UCSD-AML1 (cell line): ENCODE data around the gene TMEM164.

Experiments
- DNase-seq: peaks from one replicate; lab custom pipeline; 2025; ENCODE audit not compliant: unreplicated experiment; lab: John Stamatoyannopoulos, UW

Gene TMEM164

DNA sequence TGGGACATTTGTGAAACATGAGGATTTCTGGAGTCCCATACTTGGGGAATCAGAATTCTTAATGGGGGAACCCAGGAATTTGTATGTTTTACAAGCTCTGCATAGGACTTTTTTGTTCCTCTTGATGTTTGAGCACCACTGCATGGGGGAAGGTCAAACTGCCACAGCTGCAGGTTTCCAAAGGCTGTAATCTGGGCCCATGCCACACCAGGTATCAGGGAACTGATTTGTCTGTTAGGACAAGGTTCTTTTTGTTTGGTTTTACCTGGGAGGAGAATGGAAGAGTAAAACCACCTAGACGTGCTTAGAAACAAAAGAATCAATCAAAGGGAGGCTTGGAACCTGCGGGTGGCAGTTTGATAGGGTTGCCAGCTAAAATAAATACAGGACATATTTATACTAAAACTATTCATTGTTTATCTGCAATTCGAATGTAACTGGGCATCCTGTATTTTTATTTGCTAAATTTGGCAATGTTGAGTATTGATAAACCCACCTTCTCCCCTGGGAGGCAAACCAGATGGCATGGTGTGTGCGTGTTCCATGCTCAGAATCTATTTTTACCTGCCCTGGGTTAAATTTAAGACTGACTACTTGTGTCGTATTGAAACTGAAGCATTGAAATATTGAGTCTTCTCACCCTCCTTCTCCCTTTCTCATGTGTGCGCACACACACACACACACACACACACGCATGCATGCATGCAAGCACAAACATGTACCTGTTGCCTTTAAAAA, 63.7 kb downstream of the TMEM164 start:
- no peak for DNase-seq

- no peak for DNase-seq
These were observed 68.1 kb downstream of the TMEM164 start for GRCh38 chrX:110070970-110071369.

- DNase-seq: no peak
These were observed 78.4 kb downstream of the TMEM164 start for GRCh38 chrX:110081320-110081719.

GRCh38 chrX:110081740-110082139, 78.8 kb downstream of the TMEM164 start:
- no peak for DNase-seq

DNA sequence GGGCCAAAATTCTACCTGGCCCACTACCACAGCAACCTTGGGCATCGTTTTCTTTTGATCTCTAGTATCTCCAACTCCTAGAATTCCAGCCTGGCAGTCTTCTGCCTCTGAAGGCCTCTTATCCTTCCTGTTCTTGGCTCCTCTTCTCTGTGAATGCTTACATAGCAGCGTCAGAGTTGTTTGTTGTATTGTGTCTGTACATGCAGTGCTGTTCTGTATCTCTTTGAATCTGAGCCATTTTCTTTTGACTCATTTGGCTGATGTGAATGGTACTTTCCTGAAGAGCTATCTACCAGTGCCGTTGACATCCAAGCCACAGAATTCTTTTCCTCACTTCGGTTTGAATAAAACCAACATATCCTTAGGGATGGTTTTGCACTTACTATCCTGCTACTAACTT, 79.2 kb downstream of the TMEM164 start:
- no peak for DNase-seq

- no peak for DNase-seq
These were observed 83.4 kb downstream of the TMEM164 start for GRCh38 chrX:110086162-110086915.

- no peak for DNase-seq
These were observed 84.1 kb downstream of the TMEM164 start for GRCh38 chrX:110086916-110087484.

DNA sequence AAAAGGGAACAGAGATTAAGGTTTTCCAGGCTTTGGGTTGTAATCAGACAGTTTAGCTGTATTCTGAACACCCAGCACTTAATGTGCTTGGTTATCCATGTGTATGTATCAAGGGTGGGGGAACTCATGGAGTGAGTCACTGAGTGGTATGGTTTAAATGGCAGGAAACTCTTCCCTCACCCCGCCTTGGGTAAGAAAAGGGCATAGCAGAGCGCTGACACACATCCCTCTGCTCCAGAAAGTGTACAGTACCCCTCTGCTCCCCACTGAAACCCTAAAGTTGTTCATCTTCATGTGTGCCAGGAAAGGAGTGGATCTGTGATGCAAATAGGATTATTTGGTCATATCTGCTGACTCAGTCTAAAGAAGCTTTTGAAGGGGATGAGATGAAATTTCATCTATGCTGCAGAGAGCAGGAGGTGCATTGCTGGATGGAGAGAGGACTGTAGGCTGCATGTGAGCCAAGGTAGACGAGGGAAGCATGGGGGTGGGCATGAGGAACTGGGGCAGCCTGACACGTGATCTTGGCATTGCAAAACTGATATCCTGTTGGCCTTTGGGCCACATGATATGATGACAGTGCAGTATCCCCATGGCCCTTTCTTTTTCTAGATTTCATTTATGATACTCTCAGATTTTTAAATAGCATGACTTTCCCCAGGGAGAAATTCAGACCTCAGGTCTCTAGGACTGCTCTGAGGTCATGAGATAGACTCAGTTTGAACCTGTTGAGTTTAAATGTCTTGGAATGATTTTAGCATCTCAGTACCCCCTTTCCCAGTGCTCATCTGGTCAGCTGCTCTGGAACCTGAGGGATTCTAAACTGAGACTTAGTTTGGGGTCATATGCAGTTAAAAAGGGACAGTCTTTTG, 84.8 kb downstream of the TMEM164 start:
- peak; percentile 16 for DNase-seq

DNA sequence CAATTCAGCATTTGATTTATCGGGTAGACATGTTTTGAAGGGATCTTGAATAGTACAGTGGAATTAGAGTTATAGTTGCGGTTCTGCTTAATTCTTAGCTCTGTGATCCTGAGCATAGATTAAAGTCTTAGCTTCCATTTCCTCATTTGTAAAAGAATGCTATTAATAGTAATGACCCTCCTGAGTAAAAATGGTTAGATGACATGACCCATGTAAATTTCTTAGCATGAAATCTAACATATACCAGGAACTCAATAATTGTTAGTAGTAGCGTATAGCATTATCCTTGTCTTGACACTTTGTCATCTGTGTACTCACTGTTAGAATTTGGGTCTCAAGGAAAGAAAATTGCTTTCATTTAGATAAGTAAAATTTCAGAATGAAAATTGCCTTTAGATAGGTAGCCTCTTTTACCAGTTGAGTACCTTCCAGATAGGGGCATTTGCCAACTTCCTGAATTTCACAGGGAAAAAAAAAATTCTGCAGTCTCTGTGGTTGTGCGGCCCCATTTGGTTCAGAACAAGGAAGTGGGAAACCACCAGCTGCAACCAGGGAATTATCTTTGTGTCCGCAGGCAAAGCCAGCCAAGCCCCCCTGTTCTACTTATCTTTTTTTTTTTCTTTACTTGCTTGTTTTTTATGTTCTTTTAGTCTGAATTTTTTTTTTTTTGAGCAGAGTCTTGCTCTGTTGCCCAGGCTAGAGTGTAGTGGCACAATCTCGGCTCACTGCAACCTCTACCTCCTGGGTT, 86.9 kb downstream of the TMEM164 start:
- peak; percentile 60 for DNase-seq

DNA sequence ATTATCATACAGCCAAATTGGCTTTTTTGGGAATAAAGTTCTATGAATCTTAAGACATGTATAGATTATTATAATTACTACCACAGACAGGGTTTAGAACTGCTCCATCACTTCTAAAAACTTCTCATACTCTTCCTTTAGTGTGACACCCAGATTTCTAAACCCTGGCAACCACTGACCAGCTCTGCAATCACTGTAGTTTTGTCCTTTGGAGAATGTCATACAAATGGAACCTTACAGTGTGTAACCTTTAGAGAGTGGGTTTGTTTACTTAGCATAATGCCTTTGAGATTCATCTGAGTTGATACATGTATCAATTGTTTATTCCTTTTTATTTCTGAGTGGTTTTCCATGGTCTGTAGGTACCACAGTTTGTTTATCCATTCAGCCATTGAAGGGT, 95.0 kb downstream of the TMEM164 start:
- DNase-seq: no peak

DNA sequence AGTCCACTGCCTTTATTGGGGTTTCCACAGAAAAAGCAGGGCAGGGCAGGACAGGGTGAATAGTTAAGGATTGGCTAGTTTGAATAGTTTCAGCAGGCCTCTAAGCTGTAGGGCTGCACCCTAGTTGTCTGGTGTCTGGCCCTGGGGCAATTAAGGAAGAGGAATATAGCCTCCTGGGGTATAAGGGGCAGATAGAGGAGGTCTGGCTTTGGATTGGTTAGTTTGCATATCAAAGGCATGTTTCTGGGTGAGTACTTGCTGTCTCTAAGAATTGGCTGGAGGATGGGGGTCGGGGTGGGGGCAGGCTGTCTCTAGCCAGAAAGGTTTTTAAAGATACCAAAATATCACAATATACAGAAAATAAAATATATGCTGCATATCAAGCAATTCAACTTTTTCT, 100.4 kb downstream of the TMEM164 start:
- DNase-seq: no peak

GRCh38 chrX:110104078-110104477, 101.2 kb downstream of the TMEM164 start:
- no peak for DNase-seq

DNA sequence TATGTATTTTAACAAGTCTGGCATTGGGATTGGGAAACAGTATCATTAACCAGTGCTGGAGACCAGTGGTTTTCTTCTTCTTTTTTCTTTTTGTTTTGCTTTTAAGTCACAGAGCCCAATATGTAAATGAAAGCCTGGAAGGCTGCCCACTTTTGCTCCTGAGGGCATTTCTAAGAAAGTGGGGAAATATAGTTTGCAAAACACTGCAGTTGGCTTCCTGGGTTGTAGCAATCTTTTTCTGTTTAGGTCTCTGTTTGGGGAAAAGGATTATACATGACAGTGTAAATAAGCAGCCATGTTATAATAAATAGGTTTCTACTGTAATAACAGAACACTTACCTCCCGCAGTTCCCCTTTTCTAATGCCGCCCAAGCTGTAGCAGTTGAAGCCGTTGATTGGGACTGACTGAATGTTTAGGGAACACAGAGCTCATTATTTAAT, 105.5 kb downstream of the TMEM164 start:
- no peak for DNase-seq

GRCh38 chrX:110114260-110114776, 111.4 kb downstream of the TMEM164 start:
- no peak for DNase-seq

DNA sequence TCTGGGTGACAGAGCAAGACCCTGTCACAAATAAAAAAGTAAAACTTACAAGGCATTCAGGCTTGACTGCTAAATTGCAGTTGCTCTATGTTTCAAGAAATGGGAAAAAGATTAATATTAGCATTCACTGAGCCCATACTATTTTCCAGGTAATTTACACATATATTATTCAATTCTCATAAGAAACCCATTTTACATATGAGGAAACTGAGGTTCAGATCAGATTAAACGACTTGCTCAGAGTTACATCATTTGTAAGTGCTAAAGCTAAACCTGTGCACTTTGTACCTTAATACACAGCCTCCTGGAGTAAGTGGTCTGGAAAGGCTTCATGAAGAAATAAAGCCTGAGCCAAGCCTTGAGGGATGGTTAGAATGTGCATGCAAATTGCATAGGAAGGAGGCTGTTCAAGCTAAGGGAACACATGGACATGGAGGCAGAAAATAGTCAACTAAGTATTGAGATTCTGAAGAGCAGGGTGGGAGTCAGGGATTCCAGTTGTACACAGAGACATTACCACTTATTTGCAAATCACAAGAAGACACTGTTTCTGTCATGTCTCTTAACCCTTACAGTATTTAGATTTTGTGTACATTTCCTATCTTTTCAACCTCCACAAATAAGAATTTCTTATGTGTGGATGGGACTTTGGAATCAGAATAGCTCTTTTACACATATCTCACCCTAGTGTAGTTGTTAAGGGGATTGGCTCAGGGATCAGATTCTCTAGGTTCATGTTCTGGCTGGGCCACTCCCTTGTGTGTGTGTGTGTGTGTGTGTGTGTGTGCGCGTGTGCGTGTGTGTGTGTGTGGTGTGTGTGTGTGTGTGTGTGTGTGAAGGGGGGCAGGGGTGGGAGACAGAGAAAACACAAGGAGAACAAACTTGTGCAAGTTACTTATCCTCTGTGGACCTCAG, 113.4 kb downstream of the TMEM164 start:
- DNase-seq: no peak

DNA sequence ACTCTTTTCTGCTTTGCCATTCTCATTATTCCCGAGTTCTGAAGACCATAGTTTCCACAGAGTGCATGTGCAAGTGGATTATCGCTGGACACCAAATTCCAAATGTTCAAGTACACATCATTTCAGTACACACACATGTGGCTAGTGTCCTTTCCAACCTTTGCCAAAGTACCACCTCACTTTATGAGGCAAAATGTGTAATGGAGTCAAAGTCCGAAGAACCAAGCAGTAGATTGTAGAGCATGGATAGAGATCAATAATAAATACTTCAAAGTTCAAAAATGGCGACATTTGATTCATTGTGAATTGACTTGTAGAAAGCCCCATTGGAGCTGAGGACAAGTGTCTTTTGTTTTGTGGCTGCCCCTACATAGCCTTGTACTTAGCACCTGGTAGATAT, 115.6 kb downstream of the TMEM164 start:
- DNase-seq: no peak

DNA sequence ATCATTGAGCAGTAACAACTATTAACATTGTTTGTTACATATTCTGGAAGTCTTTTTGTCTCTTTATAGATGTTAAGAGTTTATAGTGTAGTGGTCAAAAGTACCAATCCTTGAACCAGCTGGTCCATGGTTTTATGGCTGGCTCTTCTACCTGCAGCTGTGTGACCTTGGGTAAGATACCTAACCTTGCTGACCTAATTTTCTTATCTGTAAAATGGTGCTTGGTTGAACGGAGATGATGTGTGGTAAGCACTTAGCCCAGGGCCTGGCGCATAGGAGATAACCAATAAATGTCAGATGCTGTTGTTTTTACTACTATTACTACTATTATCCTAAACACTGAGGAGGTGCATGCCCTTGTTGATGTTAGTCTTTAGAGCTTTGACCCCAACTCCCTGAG, 116.6 kb downstream of the TMEM164 start:
- no peak for DNase-seq

DNA sequence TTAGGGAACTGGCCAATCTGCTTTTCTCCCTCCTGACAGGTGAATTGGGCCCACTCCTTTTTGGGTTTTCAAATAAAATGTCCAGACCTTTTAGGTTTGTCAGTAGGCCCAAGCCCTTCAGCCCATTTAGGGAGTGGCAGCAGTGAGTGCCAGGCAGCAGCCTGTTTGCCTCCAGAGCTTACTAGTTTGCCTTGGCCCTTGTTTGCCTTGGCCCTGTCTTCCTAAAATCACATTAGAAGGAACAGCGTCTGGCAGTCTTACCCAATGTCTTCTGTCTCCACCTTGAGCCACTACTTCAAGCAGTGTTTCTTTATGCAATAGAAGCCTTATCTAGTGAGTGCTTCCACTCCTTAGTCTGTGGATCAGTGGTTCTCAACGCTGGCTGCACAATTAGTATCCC, 117.1 kb downstream of the TMEM164 start:
- DNase-seq: no peak

DNA sequence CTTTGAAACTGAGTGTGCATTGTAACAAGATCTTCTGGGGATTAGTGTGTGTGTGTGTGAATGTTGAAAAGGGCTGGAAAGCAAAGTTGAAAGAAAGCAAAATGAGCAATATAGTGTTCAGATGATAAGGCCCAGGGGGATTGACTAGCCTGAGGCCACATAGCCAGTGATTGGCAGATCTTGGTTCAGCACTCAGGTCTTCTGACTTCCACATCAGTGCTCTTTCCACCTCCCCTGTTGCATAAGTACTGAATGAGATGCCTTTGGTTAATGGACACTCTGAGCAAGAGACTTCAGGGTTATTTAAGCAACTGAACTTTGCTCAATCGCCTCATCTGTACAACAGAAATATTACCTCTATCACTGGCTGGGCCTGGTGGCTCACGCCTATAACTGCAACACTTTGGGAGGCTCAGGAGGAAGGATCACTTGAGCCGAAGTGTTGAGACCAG, 120.4 kb downstream of the TMEM164 start:
- DNase-seq: no peak
